ENCODE results near the gene ACTN1. TPM values are rescaled to one million over a fixed set of nuclear protein-coding genes. Genes with fewer than 3 reads are reported as not detected.

Gene ACTN1
- total RNA-seq, 2 experiments from 2014 or later: 31.9 to 35.1 TPM

GRCh38 chr14:68906439-68906838 is 72.7 kb downstream of the ACTN1 start:
- Mint-ChIP-seq H3K27ac (no peak overlapping the region), H3K36me3 (ENCODE audit: low read depth) (no peaks in the 10 kb centered on the region), H3K4me1 (peaks cover 14% of the 10 kb centered on the region), H3K4me3 (no peak overlapping the region), H3K9me3 (no peaks in the 10 kb centered on the region), H3K27me3 (no peaks in the 10 kb centered on the region)
- DNase-seq: no peak
- ChIA-PET POLR2A (no interaction called here), CTCF (no interaction called here)

GRCh38 chr14:68905107-68905895 is 73.8 kb downstream of the ACTN1 start:
- H3K27me3 Mint-ChIP-seq: no peaks in the 10 kb centered on the region
- CTCF ChIA-PET: interaction anchor here (0.8 to 1.2 kb wide), 3 partner anchors 33 to 133 kb away, joined by 3 to 6 read pairs (median 4); no protein-coding TSS in a partner anchor
- H3K27ac Mint-ChIP-seq: no peak overlapping the region
- no peak overlapping the region for H3K4me3 Mint-ChIP-seq
- H3K36me3 Mint-ChIP-seq (ENCODE audit: low read depth): no peaks in the 10 kb centered on the region
- no peaks in the 10 kb centered on the region for H3K9me3 Mint-ChIP-seq
- POLR2A ChIA-PET: interaction anchor here (0.7 kb wide), 1 partner anchor 199 kb away, joined by 3 read pairs; no protein-coding TSS in a partner anchor
- peaks cover 4% of the 10 kb centered on the region for H3K4me1 Mint-ChIP-seq
- no peak for DNase-seq

- Mint-ChIP-seq H3K36me3 (ENCODE audit: low read depth) (peaks cover 5% of the 10 kb centered on the region), H3K4me3 (no peak overlapping the region), H3K27ac (no peak overlapping the region), H3K27me3 (no peaks in the 10 kb centered on the region), H3K9me3 (no peaks in the 10 kb centered on the region), H3K4me1 (peaks cover 26% of the 10 kb centered on the region)
- CTCF ChIA-PET: interaction anchor here (0.9 to 1.4 kb wide), 2 partner anchors 9 to 10 kb away, joined by 4 to 5 read pairs; no protein-coding TSS in a partner anchor
- POLR2A ChIA-PET: no interaction called here
- DNase-seq: no peak
Measured at GRCh38 chr14:68902357-68902756, 76.7 kb downstream of the ACTN1 start.

DNA sequence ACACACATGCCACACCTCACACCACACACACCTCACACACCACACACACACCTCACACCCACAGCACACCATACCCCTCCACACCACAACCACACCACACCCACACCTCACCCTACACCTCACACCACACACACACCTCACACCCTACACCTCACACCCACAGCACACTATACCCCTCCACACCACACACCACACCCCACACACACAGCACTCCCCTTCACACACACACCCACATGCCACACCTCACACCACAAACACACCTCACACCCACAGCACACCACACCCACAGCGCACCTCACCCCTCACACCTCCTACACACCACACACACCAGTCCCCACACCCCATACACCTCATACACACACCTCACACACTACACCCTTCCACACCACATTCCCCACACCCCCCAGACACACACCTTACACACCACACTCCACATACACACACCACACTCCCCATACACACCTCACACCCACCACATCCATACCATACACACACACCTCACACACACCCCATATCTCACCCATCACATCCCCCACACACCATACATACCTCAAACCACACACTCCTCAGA is 80.0 kb downstream of the ACTN1 start:
- POLR2A ChIA-PET: no interaction called here
- H3K27me3 Mint-ChIP-seq: no peaks in the 10 kb centered on the region

DNA sequence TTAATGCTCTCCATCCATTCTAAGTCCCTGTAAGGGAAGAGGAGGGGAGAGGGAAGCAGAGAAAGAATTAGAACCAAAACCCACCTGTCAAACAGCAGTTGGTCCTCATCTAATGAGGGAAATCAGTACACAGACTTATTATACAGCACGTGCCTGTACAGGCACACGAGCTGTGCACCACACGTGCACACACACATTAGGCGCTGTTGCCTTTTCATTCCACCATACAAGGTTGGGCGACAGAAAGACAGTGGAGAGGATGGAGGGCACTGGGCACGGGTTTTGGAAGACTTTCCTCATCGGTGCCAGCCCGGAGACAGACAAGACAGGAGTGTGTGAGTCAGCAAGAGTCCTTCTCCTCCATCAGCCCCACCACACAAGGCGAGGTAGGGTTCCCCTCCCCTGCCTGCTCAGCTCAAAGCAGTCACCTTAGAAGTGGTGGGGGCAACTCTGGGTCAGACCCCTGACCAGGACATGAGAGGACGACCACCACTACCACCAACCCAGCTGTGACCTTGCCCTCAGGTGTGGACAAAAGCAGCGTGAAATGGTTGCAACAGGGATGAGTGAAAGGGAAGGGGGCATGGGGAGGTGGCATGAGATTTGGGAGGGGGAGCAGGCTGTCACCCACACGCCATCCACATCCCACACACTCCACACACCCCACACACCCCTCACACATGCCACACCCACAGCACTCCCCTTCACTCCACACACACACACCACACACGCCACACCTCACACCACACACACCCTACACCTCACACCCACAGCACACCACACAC is 80.7 kb downstream of the ACTN1 start:
- no peak overlapping the region for H3K4me3 Mint-ChIP-seq
- no peaks in the 10 kb centered on the region for H3K27me3 Mint-ChIP-seq
- H3K27ac Mint-ChIP-seq: peak overlapping the region; percentile 47
- no peaks in the 10 kb centered on the region for H3K9me3 Mint-ChIP-seq
- peaks cover 26% of the 10 kb centered on the region for H3K4me1 Mint-ChIP-seq
- H3K36me3 Mint-ChIP-seq (ENCODE audit: low read depth): peaks cover 5% of the 10 kb centered on the region
- POLR2A ChIA-PET: no interaction called here
- no peak for DNase-seq
- CTCF ChIA-PET: interaction anchor here (1.5 kb wide), 1 partner anchor 12 kb away, joined by 3 read pairs; no protein-coding TSS in a partner anchor

More for the DNA sequence above, 80.0 kb downstream of the ACTN1 start:
- no peak for DNase-seq
- peaks cover 5% of the 10 kb centered on the region for H3K36me3 Mint-ChIP-seq (ENCODE audit: low read depth)
- no peaks in the 10 kb centered on the region for H3K9me3 Mint-ChIP-seq
- peak overlapping the region; percentile 37 for H3K27ac Mint-ChIP-seq
- H3K4me1 Mint-ChIP-seq: peaks cover 26% of the 10 kb centered on the region
- CTCF ChIA-PET: no interaction called here
- no peak overlapping the region for H3K4me3 Mint-ChIP-seq

GRCh38 chr14:68897559-68898155 is 81.4 kb downstream of the ACTN1 start:
- ChIA-PET CTCF (interaction anchor here (0.8 to 1.5 kb wide), 2 partner anchors 9 to 13 kb away, joined by 3 read pairs; no protein-coding TSS in a partner anchor), POLR2A (no interaction called here)
- peak overlapping the region; percentile 22 for H3K27ac Mint-ChIP-seq
- peaks cover 5% of the 10 kb centered on the region for H3K36me3 Mint-ChIP-seq (ENCODE audit: low read depth)
- no peak for DNase-seq
- H3K4me1 Mint-ChIP-seq: peaks cover 26% of the 10 kb centered on the region
- no peak overlapping the region for H3K4me3 Mint-ChIP-seq
- no peaks in the 10 kb centered on the region for H3K9me3 Mint-ChIP-seq
- no peaks in the 10 kb centered on the region for H3K27me3 Mint-ChIP-seq

GRCh38 chr14:68896132-68896531 is 83.0 kb downstream of the ACTN1 start:
- CTCF ChIA-PET: interaction anchor here (0.6 kb wide), 1 partner anchor 11 kb away, joined by 3 read pairs; no protein-coding TSS in a partner anchor
- peaks cover 26% of the 10 kb centered on the region for H3K4me1 Mint-ChIP-seq
- DNase-seq: no peak
- peaks cover 5% of the 10 kb centered on the region for H3K36me3 Mint-ChIP-seq (ENCODE audit: low read depth)
- no peaks in the 10 kb centered on the region for H3K27me3 Mint-ChIP-seq
- H3K4me3 Mint-ChIP-seq: no peak overlapping the region
- POLR2A ChIA-PET: no interaction called here
- no peaks in the 10 kb centered on the region for H3K9me3 Mint-ChIP-seq
- H3K27ac Mint-ChIP-seq: no peak overlapping the region

- POLR2A ChIA-PET: no interaction called here
- H3K27me3 Mint-ChIP-seq: no peaks in the 10 kb centered on the region
- H3K36me3 Mint-ChIP-seq (ENCODE audit: low read depth): peaks cover 5% of the 10 kb centered on the region
- peaks cover 24% of the 10 kb centered on the region for H3K4me1 Mint-ChIP-seq
- DNase-seq: no peak
- H3K4me3 Mint-ChIP-seq: no peak overlapping the region
- CTCF ChIA-PET: interaction anchor here (0.5 kb wide), 1 partner anchor 165 kb away, joined by 3 read pairs; no protein-coding TSS in a partner anchor
- no peak overlapping the region for H3K27ac Mint-ChIP-seq
- H3K9me3 Mint-ChIP-seq: no peaks in the 10 kb centered on the region
Measured at GRCh38 chr14:68894802-68895703, 84.0 kb downstream of the ACTN1 start.

DNA sequence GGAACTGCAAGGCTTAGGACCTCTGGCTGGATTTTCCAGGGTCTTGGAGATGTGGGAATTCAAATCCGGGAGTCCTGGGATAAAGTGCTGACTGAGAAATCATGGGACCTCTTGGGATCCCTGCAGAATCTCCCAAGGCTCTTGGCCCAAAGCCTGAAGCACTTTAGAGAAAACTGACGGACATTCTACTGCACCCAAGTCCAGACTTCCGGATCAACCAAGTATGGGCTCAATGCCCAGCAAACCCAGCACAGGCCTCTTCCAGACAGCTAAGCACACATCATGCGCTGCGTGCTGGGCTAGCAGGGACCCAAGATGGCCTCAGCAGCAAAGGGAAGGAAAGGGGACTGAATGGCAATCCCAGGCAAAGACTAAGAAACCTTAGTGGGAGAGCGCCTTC is 85.0 kb downstream of the ACTN1 start:
- Mint-ChIP-seq H3K27me3 (no peaks in the 10 kb centered on the region), H3K27ac (no peak overlapping the region), H3K9me3 (no peaks in the 10 kb centered on the region), H3K4me3 (no peak overlapping the region), H3K4me1 (peaks cover 17% of the 10 kb centered on the region), H3K36me3 (ENCODE audit: low read depth) (no peaks in the 10 kb centered on the region)
- POLR2A ChIA-PET: no interaction called here
- CTCF ChIA-PET: no interaction called here
- DNase-seq: no peak

- Mint-ChIP-seq H3K4me1 (peaks cover 12% of the 10 kb centered on the region), H3K27me3 (no peaks in the 10 kb centered on the region), H3K27ac (no peak overlapping the region), H3K4me3 (no peak overlapping the region), H3K36me3 (ENCODE audit: low read depth) (peaks cover 2% of the 10 kb centered on the region), H3K9me3 (no peaks in the 10 kb centered on the region)
- ChIA-PET POLR2A (no interaction called here), CTCF (interaction anchor here (0.6 to 1.8 kb wide), 4 partner anchors 9 to 380 kb away, joined by 3 to 5 read pairs (median 4); no protein-coding TSS in a partner anchor)
- DNase-seq: no peak
Measured at GRCh38 chr14:68893566-68893965, 85.5 kb downstream of the ACTN1 start.

GRCh38 chr14:68892961-68893360 is 86.1 kb downstream of the ACTN1 start:
- DNase-seq: no peak
- ChIA-PET CTCF (interaction anchor here (0.6 to 1.8 kb wide), 5 partner anchors 9 to 381 kb away, joined by 3 to 5 read pairs (median 4); no protein-coding TSS in a partner anchor), POLR2A (no interaction called here)
- Mint-ChIP-seq H3K27me3 (no peaks in the 10 kb centered on the region), H3K36me3 (ENCODE audit: low read depth) (peaks cover 2% of the 10 kb centered on the region), H3K4me1 (peaks cover 7% of the 10 kb centered on the region), H3K4me3 (no peak overlapping the region), H3K27ac (no peak overlapping the region), H3K9me3 (no peaks in the 10 kb centered on the region)
